Suprapubic skin (tissue), 4 donors: ENCODE measurements around the gene PLCL1.

ENCODE experiments used
- CTCF ChIP-seq, 2 donors: fragments of 200-600 bp in 1 of 2; fragments of 450-650 bp in 1 of 2; sonication (generic) in 1 of 2; IDR thresholded peaks; one replicate each; pipeline ENCODE4 v1.5.1; 2016 to 2019; ENCODE audit warnings: antibody characterized with exemption in 2 of 2, mild to moderate bottlenecking in 1 of 2, moderate library complexity in 1 of 2
- EP300 ChIP-seq: sonication (generic); formaldehyde crosslinking; IDR thresholded peaks from one replicate; pipeline ENCODE4 v1.6.1; 2017; ENCODE audit warnings: antibody characterized with exemption
- POLR2AphosphoS5 ChIP-seq, 3 donors: sonication (generic); formaldehyde crosslinking; IDR thresholded peaks; one replicate each; pipeline ENCODE4 v1.6.1; 2017; ENCODE audit warnings: antibody characterized with exemption in 3 of 3

GRCh38 chr2:197804758-197805714 lies 643 bp downstream of the PLCL1 start:
- TF ChIP-seq POLR2AphosphoS5 (IDR thresholded peaks at IDR 0.05) (no peak), CTCF (IDR thresholded peaks at IDR 0.05) (no peak), EP300 (no peak)
